ENCODE data around the gene HPCAL1. TPM values are rescaled to one million over a fixed set of nuclear protein-coding genes. Genes with fewer than 3 reads are reported as not detected.

The HPCAL1 gene
- total RNA-seq, 1 experiment from 2014 or later, result 5.0 TPM

DNA sequence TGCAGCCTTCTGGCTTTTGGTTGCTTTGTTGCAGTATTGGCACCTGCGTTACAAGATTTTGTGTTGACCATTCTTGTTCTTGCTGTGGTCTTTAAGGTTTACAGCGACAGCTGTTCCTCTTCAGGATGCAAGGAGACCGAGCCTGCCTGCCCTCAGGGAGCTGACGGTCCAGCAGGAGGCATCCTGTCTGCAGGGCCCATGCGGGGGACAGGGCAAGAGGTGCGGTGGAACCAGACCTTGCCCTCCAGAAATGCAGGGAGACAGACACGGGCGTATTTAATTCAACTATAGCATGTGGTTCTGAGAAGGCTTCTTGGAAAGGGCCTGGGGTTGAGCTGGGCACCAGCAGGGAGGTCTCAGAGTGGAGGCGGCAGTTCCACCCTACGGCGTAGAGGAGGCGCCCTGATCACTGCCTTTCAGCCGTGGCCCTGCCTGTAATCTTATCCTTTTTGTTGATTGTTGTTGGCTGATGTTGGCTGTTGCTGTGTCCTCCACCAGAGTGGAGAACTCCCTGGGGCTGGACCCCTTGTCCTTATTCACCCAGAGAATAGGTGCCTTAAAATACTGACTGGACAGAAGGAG lies 71.7 kb downstream of the HPCAL1 start:
- Histone ChIP-seq H3K9me3 (ENCODE audit: low read length) (no peaks in the 10 kb centered on the region), H4K20me1 (ENCODE audit: insufficient read depth, low read depth, low read length) (0 out of 2 replicates have a peak, but pooled peaks cover 5% of the 10 kb centered on the region), H3K9me2 (replicated peaks; ENCODE audit: insufficient read depth, low read length) (no peaks in the 10 kb centered on the region), H3K4me3 (ENCODE audit: low read length) (no peak overlapping the region), H3K9ac (ENCODE audit: low read length) (no peak overlapping the region), H2AFZ (ENCODE audit: low read length) (no peak overlapping the region), H3K27me3 (ENCODE audit: low read length) (no peaks in the 10 kb centered on the region), H3K4me2 (ENCODE audit: low read depth, low read length, poor library complexity, severe bottlenecking) (no peak overlapping the region), H3K79me2 (ENCODE audit: low read length) (no peaks in the 10 kb centered on the region), H3K27ac (ENCODE audit: low read length) (no peak overlapping the region), H3K4me1 (ENCODE audit: low read length) (peaks cover 42% of the 10 kb centered on the region), H3K36me3 (ENCODE audit: insufficient read depth, low read length) (no peaks in the 10 kb centered on the region)
- no peak for DNase-seq

DNA sequence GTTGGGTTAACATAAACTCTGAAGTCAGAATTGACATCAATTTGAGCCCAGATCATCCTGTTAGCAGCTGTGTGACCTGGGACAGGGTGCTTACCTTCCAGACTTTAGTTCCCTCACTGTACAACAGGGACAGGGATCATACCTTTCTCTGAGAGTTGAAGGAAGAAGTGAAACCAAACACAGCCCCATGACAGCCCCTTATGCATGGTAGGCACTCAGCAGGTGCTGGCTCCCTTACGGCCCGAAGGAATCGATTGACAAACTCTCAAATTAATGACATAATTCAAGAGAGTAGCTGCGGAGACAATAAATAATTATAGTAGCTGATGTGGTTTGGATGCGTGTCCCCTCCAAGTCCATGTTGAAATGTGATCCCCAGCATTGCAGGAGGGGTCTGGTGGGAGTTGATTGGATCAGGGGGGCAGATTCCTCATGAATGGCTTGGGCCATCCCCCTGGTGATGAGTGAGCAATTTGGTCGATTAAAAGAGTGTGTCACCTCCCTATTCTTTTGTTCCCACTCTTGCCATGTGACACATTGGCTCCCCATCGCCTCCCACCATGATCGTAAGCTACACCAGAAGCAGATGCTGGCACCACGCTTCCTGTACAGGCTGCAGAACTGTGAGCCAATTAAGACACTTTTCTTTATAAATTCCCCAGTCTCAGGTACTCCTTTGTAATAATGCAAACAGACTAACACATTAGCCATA lies 73.0 kb downstream of the HPCAL1 start:
- Histone ChIP-seq H3K4me2 (ENCODE audit: low read depth, low read length, poor library complexity, severe bottlenecking) (peak overlapping the region; percentile 58), H3K79me2 (ENCODE audit: low read length) (no peaks in the 10 kb centered on the region), H3K27ac (ENCODE audit: low read length) (peak overlapping the region; percentile 59), H4K20me1 (ENCODE audit: insufficient read depth, low read depth, low read length) (no peaks in the 10 kb centered on the region), H2AFZ (ENCODE audit: low read length) (0 out of 2 replicates have a peak overlapping the region, but pooled peaks have one; percentile 14), H3K4me3 (ENCODE audit: low read length) (peak overlapping the region; percentile 38; the same call in 1 of the 2 replicates), H3K9me3 (ENCODE audit: low read length) (no peaks in the 10 kb centered on the region), H3K9ac (ENCODE audit: low read length) (peak overlapping the region; percentile 48), H3K36me3 (ENCODE audit: insufficient read depth, low read length) (no peaks in the 10 kb centered on the region), H3K9me2 (replicated peaks; ENCODE audit: insufficient read depth, low read length) (no peaks in the 10 kb centered on the region), H3K27me3 (ENCODE audit: low read length) (no peaks in the 10 kb centered on the region), H3K4me1 (ENCODE audit: low read length) (peaks cover 55% of the 10 kb centered on the region)
- peak; percentile 80 for DNase-seq

DNA sequence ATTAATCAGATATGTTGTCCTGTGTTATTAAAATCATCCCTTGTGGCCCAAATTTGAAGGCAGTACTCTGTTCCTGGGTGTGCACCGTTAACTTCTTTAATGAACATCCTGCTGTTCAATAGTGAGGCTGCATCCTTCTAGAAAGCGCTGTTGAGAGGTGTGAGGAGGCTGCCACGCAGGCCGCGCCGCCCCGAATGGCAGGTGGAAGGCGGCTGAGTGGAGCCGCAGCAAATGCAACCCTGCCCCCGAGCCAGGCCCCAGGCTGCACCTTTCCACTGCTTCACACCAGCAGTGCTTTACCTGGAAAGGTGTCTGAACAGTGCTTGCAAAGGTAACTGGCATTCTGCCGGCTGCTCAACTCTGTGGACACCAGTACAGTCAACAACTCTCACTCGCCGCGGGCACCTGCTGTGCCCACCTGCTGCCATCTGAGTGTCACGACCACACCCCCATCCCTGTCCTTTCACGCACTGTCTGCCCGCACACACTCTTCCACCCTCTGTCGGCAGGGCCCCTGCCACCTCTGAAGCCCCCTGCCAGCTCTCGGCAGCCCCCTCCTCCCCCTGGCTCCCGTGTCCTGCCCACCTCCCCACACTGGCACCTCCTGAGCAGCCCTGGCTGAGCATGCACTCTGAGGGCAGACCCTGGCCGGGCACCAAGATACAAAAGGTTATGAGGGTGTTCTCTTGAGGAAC lies 74.5 kb downstream of the HPCAL1 start:
- peaks cover 69% of the 10 kb centered on the region for H3K4me1 ChIP-seq (ENCODE audit: low read length)
- H3K9me2 ChIP-seq (replicated peaks; ENCODE audit: insufficient read depth, low read length), result no peaks in the 10 kb centered on the region
- DNase-seq, result no peak
- H3K9me3 ChIP-seq (ENCODE audit: low read length), result no peaks in the 10 kb centered on the region
- H3K4me3 ChIP-seq (ENCODE audit: low read length), result no peak overlapping the region
- H2AFZ ChIP-seq (ENCODE audit: low read length), result no peak overlapping the region
- H3K27ac ChIP-seq (ENCODE audit: low read length), result peak overlapping the region; percentile 87
- H3K36me3 ChIP-seq (ENCODE audit: insufficient read depth, low read length), result no peaks in the 10 kb centered on the region
- H4K20me1 ChIP-seq (ENCODE audit: insufficient read depth, low read depth, low read length), result no peaks in the 10 kb centered on the region
- no peaks in the 10 kb centered on the region for H3K79me2 ChIP-seq (ENCODE audit: low read length)
- H3K27me3 ChIP-seq (ENCODE audit: low read length), result no peaks in the 10 kb centered on the region
- H3K4me2 ChIP-seq (ENCODE audit: low read depth, low read length, poor library complexity, severe bottlenecking), result peak overlapping the region; percentile 62
- H3K9ac ChIP-seq (ENCODE audit: low read length), result peak overlapping the region; percentile 32; the same call in 1 of the 2 replicates

GRCh38 chr2:10377747-10378085 lies 75.0 kb downstream of the HPCAL1 start:
- H3K79me2 ChIP-seq (ENCODE audit: low read length), result no peaks in the 10 kb centered on the region
- H3K27ac ChIP-seq (ENCODE audit: low read length), result peak overlapping the region; percentile 87
- no peak overlapping the region for H2AFZ ChIP-seq (ENCODE audit: low read length)
- H3K9ac ChIP-seq (ENCODE audit: low read length), result peak overlapping the region; percentile 32
- H3K4me2 ChIP-seq (ENCODE audit: low read depth, low read length, poor library complexity, severe bottlenecking), result peak overlapping the region; percentile 62
- no peaks in the 10 kb centered on the region for H4K20me1 ChIP-seq (ENCODE audit: insufficient read depth, low read depth, low read length)
- H3K36me3 ChIP-seq (ENCODE audit: insufficient read depth, low read length), result no peaks in the 10 kb centered on the region
- H3K4me3 ChIP-seq (ENCODE audit: low read length), result peak overlapping the region; percentile 43; the same call in 1 of the 2 replicates
- H3K9me3 ChIP-seq (ENCODE audit: low read length), result no peaks in the 10 kb centered on the region
- H3K4me1 ChIP-seq (ENCODE audit: low read length), result peaks cover 75% of the 10 kb centered on the region
- DNase-seq, result no peak
- no peaks in the 10 kb centered on the region for H3K9me2 ChIP-seq (replicated peaks; ENCODE audit: insufficient read depth, low read length)
- H3K27me3 ChIP-seq (ENCODE audit: low read length), result no peaks in the 10 kb centered on the region

- peaks cover 79% of the 10 kb centered on the region for H3K4me1 ChIP-seq (ENCODE audit: low read length)
- H3K9ac ChIP-seq (ENCODE audit: low read length), result peak overlapping the region; percentile 34
- peak overlapping the region; percentile 62 for H3K4me2 ChIP-seq (ENCODE audit: low read depth, low read length, poor library complexity, severe bottlenecking)
- no peaks in the 10 kb centered on the region for H3K27me3 ChIP-seq (ENCODE audit: low read length)
- H3K27ac ChIP-seq (ENCODE audit: low read length), result peak overlapping the region; percentile 87
- peak overlapping the region; percentile 43; the same call in 1 of the 2 replicates for H3K4me3 ChIP-seq (ENCODE audit: low read length)
- H3K36me3 ChIP-seq (ENCODE audit: insufficient read depth, low read length), result no peaks in the 10 kb centered on the region
- no peaks in the 10 kb centered on the region for H3K9me3 ChIP-seq (ENCODE audit: low read length)
- no peaks in the 10 kb centered on the region for H3K79me2 ChIP-seq (ENCODE audit: low read length)
- H3K9me2 ChIP-seq (replicated peaks; ENCODE audit: insufficient read depth, low read length), result no peaks in the 10 kb centered on the region
- DNase-seq, result peak; percentile 79
- no peaks in the 10 kb centered on the region for H4K20me1 ChIP-seq (ENCODE audit: insufficient read depth, low read depth, low read length)
- H2AFZ ChIP-seq (ENCODE audit: low read length), result peak overlapping the region; percentile 88
Measured at GRCh38 chr2:10378189-10378588, 75.5 kb downstream of the HPCAL1 start.

DNA sequence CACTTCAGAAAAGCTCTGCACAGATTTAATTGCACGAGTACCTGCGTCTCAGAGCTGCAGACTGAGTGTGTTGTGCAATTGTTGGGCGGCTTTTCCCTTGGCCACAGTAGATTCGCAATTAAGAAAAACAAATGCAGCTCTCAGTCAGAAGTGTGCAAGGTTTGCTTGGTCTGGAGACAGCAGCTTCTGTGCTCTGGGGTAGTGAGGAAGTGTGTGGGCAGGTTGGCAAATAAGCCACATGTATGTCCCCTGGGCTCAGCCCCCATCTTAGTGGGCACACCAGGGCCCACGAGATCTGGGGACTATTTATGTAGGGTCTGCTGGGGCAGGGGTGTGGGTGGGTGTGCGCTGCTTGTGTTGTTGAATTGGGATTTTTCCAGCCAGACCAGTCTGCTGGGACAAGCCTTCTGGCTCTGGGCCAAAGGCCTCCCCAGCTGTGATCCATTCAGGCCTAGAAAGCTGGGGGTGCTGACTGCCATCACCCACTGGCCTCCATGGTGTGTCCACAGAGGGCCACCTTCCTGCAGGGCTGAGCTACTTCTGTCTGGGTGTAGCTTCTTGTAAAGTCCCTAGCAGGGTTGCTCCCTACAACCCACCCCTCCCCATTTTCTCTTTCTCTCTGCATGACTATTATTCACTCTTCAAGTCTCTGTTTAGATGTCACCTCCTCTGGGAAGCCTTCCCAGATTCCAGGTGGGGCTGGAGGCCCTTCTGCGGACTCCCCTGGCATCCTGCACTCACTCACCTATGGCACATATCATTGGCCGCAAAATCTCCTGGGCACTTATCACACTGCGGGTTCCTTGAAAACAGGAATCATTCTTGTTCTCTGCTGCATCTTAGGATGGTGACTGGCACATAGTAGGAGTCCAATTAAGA lies 77.6 kb downstream of the HPCAL1 start:
- peaks cover 80% of the 10 kb centered on the region for H3K4me1 ChIP-seq (ENCODE audit: low read length)
- peak; percentile 53 for DNase-seq
- no peaks in the 10 kb centered on the region for H3K79me2 ChIP-seq (ENCODE audit: low read length)
- peak overlapping the region; percentile 51 for H3K9ac ChIP-seq (ENCODE audit: low read length)
- H3K27me3 ChIP-seq (ENCODE audit: low read length), result no peaks in the 10 kb centered on the region
- H2AFZ ChIP-seq (ENCODE audit: low read length), result no peak overlapping the region
- H3K9me3 ChIP-seq (ENCODE audit: low read length), result no peaks in the 10 kb centered on the region
- H4K20me1 ChIP-seq (ENCODE audit: insufficient read depth, low read depth, low read length), result 0 out of 2 replicates have a peak, but pooled peaks cover 3% of the 10 kb centered on the region
- no peaks in the 10 kb centered on the region for H3K9me2 ChIP-seq (replicated peaks; ENCODE audit: insufficient read depth, low read length)
- H3K4me2 ChIP-seq (ENCODE audit: low read depth, low read length, poor library complexity, severe bottlenecking), result peak overlapping the region; percentile 54
- H3K36me3 ChIP-seq (ENCODE audit: insufficient read depth, low read length), result no peaks in the 10 kb centered on the region
- peak overlapping the region; percentile 84 for H3K27ac ChIP-seq (ENCODE audit: low read length)
- peak overlapping the region; percentile 24; the same call in 1 of the 2 replicates for H3K4me3 ChIP-seq (ENCODE audit: low read length)

DNA sequence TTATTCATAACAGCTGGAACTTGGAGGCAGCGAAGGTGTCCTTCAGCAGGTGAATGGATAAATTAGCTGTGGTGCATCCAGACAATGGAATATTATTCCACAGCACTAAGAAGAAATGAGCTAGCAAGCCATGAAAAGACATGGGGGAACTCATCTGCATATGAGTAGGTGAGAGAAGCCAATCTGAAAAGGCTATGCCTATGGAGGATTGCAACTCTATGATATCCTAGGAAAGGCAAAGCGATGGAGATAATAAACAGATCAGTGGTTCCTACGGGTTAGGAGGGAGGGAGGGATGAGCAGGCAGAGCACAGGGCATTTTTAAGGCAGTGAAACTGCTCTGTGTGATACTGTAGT lies 79.3 kb downstream of the HPCAL1 start:
- Histone ChIP-seq H4K20me1 (ENCODE audit: insufficient read depth, low read depth, low read length) (0 out of 2 replicates have a peak, but pooled peaks cover 3% of the 10 kb centered on the region), H2AFZ (ENCODE audit: low read length) (no peak overlapping the region), H3K4me3 (ENCODE audit: low read length) (peak overlapping the region; percentile 24; the same call in 1 of the 2 replicates), H3K4me1 (ENCODE audit: low read length) (peaks cover 68% of the 10 kb centered on the region), H3K9me2 (replicated peaks; ENCODE audit: insufficient read depth, low read length) (no peaks in the 10 kb centered on the region), H3K27me3 (ENCODE audit: low read length) (no peaks in the 10 kb centered on the region), H3K79me2 (ENCODE audit: low read length) (no peaks in the 10 kb centered on the region), H3K4me2 (ENCODE audit: low read depth, low read length, poor library complexity, severe bottlenecking) (peak overlapping the region; percentile 65), H3K9ac (ENCODE audit: low read length) (peak overlapping the region; percentile 38), H3K27ac (ENCODE audit: low read length) (peak overlapping the region; percentile 46; the same call in 1 of the 2 replicates), H3K36me3 (ENCODE audit: insufficient read depth, low read length) (no peaks in the 10 kb centered on the region), H3K9me3 (ENCODE audit: low read length) (no peaks in the 10 kb centered on the region)
- DNase-seq, result no peak
